Testis (tissue), 3 donors: ENCODE data around the gene KRT27. TPM values are rescaled to one million over a fixed set of nuclear protein-coding genes. Genes with fewer than 3 reads are reported as not detected.
"Not testable (repeated sequence)": the region's sequence is repeated elsewhere in the genome, so short reads cannot be mapped to it uniquely, and the experiment has no call there.

Source experiments
- DNase-seq: peaks from one replicate; pipeline ENCODE4 v3.0.0-alpha.2; 2019
- H3K27ac ChIP-seq, 2 donors: fragments of 200-600 bp; sonication (generic); one replicate each; pipeline ENCODE4 v1.5.1; 2019
- H3K27me3 ChIP-seq: fragments of 200-600 bp; sonication (generic); one replicate; pipeline ENCODE4 v1.5.1; 2019
- H3K36me3 ChIP-seq: fragments of 200-600 bp; sonication (generic); one replicate; pipeline ENCODE4 v1.5.1; 2017; ENCODE audit warnings: low read depth; ENCODE audit errors: missing control alignments
- H3K4me1 ChIP-seq: fragments of 200-600 bp; sonication (generic); one replicate; pipeline ENCODE4 v1.5.1; 2019
- H3K4me3 ChIP-seq, 2 donors: fragments of 200-600 bp; sonication (generic); one replicate each; pipeline ENCODE4 v1.5.1; 2017 to 2019
- H3K9me3 ChIP-seq: fragments of 200-600 bp; sonication (generic); one replicate; pipeline ENCODE4 v1.5.1; 2017
- CTCF ChIP-seq, 3 experiments: fragments of 450-650 bp in 2 of 3; fragments of 200-600 bp in 1 of 3; sonication (generic) in 1 of 3; IDR thresholded peaks; one replicate each; pipeline ENCODE4 v1.5.1; 2016 to 2019; ENCODE audit warnings: antibody characterized with exemption in 3 of 3, mild to moderate bottlenecking in 2 of 3, moderate library complexity in 1 of 3
- POLR2A ChIP-seq: fragments of 450-650 bp; IDR thresholded peaks from one replicate; pipeline ENCODE4 v1.6.1; 2017; ENCODE audit warnings: antibody characterized with exemption, mild to moderate bottlenecking, moderate library complexity
- WGBS, 2 donors: methylation state at CpG; one replicate each; pipeline ENCODE4 v1.1.5; 2018; 5-methylcytosine and 5-hydroxymethylcytosine counted together
- intact Hi-C: fragments of 100-400 bp; cut with DNase I; formaldehyde crosslinking; loops from one replicate; pipeline ENCODE4 v1.15.1; 2023; ENCODE audit warnings: low total_unique reads
- polyA plus RNA-seq: library from polyadenylated mRNA; stranded (reverse); fragments of 350-450 nt; fragmentation: Illumina TruSeq; extraction: RNeasy Lipid Tissue Mini Kit (QIAGEN cat#74804); gene quantifications from one replicate; pipeline ENCODE4 v1.2.3, GENCODE V29; 2014; ENCODE audit warnings: low read depth, low replicate concordance; ENCODE audit not compliant: insufficient read depth
- total RNA-seq, 2 donors: library from RNA; depleted of rRNA; stranded (reverse); fragments of >200 nt; gene quantifications; one replicate each; pipeline ENCODE4 v1.2.3, GENCODE V29; 2016

Gene KRT27
- total and polyA plus RNA-seq, 3 donors from 2014 or later = 0.58 to 1.4 (median 0.87) TPM

GRCh38 chr17:40816569-40816968, 34.2 kb upstream of the KRT27 start:
- Histone ChIP-seq H3K9me3 (no peaks in the 10 kb centered on the region), H3K4me1 (peaks cover 25% of the 10 kb centered on the region), H3K27me3 (no peaks in the 10 kb centered on the region), H3K27ac (no peak overlapping the region), H3K36me3 (no peaks in the 10 kb centered on the region), H3K4me3 (no peak overlapping the region)
- no peak for DNase-seq
- 82 to 92% methylated on average over 3 of the region's 3 CpGs for WGBS, 2 donors
- TF ChIP-seq CTCF (IDR thresholded peaks at IDR 0.05) (no peak), POLR2A (no peak)
- intact Hi-C loops = no loop called here

- 92 to 93% methylated on average over 1 of the region's 1 CpG for WGBS, 2 donors
- no peak for DNase-seq
- no peaks in the 10 kb centered on the region for H3K36me3 ChIP-seq
- peaks cover 13% of the 10 kb centered on the region for H3K4me1 ChIP-seq
- H3K27me3 ChIP-seq = no peaks in the 10 kb centered on the region
- no peak overlapping the region for H3K27ac ChIP-seq
- TF ChIP-seq CTCF (IDR thresholded peaks at IDR 0.05) (no peak), POLR2A (no peak)
- H3K4me3 ChIP-seq = no peak overlapping the region
- H3K9me3 ChIP-seq = no peaks in the 10 kb centered on the region
- intact Hi-C loops = no loop called here
Observed at GRCh38 chr17:40815381-40815780, 33.0 kb upstream of the KRT27 start.

GRCh38 chr17:40814657-40815056, 32.3 kb upstream of the KRT27 start:
- H3K4me1 ChIP-seq = peaks cover 10% of the 10 kb centered on the region
- DNase-seq, H3K4me3 ChIP-seq, H3K27ac ChIP-seq, H3K36me3 ChIP-seq, H3K27me3 ChIP-seq, H3K9me3 ChIP-seq, intact Hi-C loops: not testable (repeated sequence)
- whole genome bisulfite sequencing, 2 donors = 89 to 90% methylated on average over 3 of the region's 3 CpGs

DNA sequence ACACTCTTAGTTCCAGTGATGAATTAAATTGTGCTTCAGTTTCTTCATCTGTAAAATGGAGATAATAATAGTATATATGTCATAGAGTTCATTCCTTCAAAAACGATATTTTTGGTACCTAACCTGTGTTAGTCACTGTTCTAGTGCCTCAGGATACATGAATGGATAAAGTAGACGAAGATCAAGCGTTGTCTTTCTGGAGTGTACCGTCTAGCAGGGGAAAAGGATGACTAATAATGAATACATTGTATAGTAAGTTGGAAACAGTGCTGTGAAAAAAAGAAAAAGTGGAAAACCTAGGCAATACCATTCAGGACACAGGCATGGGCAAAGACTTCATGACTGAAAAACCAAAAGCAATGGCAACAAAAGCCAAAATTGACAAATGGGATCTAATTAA, 31.5 kb upstream of the KRT27 start:
- H3K27me3 ChIP-seq = no peaks in the 10 kb centered on the region
- intact Hi-C loops = no loop called here
- DNase-seq = no peak
- H3K27ac ChIP-seq = no peak overlapping the region
- TF ChIP-seq POLR2A = no peak
- no peak for TF ChIP-seq CTCF (IDR thresholded peaks at IDR 0.05)
- no peak overlapping the region for H3K4me3 ChIP-seq
- H3K36me3 ChIP-seq = no peaks in the 10 kb centered on the region
- no peaks in the 10 kb centered on the region for H3K9me3 ChIP-seq
- 58 to 65% methylated on average over 4 of the region's 4 CpGs for WGBS, 2 donors
- peaks cover 11% of the 10 kb centered on the region for H3K4me1 ChIP-seq

- Histone ChIP-seq H3K9me3 (no peaks in the 10 kb centered on the region), H3K4me3 (no peak overlapping the region), H3K27me3 (no peaks in the 10 kb centered on the region), H3K27ac (no peak overlapping the region), H3K4me1 (peaks cover 5% of the 10 kb centered on the region), H3K36me3 (no peaks in the 10 kb centered on the region)
- intact Hi-C loops = no loop called here
- DNase-seq = no peak
- no peak for TF ChIP-seq POLR2A
- no peak for TF ChIP-seq CTCF (IDR thresholded peaks at IDR 0.05)
- 84 to 88% methylated on average over 3 of the region's 3 CpGs for WGBS, 2 donors
Observed at GRCh38 chr17:40812639-40813038, 30.3 kb upstream of the KRT27 start.
